ENCODE results near the gene CCDC32.
A peak's percentile ranks its signal among the peaks of the same experiment; 100 is the strongest.

CCDC32 gene

DNA sequence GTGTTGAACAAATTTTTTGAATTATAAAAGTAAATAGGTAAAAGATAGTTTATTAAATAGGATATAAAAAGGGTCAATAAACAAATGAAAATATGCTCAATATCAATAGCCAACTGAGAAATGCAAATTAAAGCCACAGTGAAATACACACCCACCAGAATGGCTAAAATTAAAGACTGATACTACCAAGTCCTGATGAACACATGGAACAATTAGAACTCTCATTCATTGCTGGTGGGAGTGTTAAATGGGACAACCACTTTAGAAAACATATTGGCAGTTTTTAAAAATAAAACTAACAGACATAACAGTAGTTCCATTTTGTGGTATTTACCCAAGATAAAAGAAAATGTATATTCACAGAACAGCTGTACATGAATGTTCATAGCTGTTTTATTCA, 41.2 kb downstream of the CCDC32 start:
- Histone ChIP-seq H3K4me1 (no peaks in the 10 kb centered on the region), H3K27me3 (ENCODE audit: low read depth) (0 out of 2 replicates have a peak, but pooled peaks cover 6% of the 10 kb centered on the region), H3K36me3 (replicated peaks) (no peaks in the 10 kb centered on the region), H3K9me3 (no peaks in the 10 kb centered on the region), H3K4me3 (no peak overlapping the region)
- in situ Hi-C loops (cut with MboI; ENCODE audit: low sequenced_read_pairs) = no loop called here
- no peak for DNase-seq (ENCODE audit: low spot score in 2 of 2)

DNA sequence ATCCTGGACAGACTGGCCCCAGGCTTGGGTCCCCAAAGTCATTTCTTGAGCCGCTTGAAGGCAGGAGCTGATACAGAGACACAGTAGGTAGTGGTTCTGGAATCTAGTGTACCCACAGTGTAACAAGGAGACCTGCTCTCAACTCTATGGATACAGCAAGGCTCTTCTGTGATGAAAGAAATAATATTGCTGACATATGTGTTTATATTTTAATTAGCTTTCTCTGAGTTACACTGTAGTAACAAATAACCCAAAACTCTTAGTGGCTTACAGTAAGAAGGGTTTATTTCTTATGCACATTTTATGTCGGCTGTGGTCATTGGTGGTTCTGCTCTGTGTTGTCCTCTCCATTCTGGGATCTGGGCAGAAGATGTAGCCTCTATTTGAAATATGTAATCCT, 48.5 kb downstream of the CCDC32 start:
- H3K36me3 ChIP-seq (replicated peaks) = no peaks in the 10 kb centered on the region
- H3K9me3 ChIP-seq = no peaks in the 10 kb centered on the region
- DNase-seq (ENCODE audit: low spot score in 2 of 2) = no peak
- H3K4me1 ChIP-seq = no peaks in the 10 kb centered on the region
- H3K4me3 ChIP-seq = no peak overlapping the region
- in situ Hi-C loops (cut with MboI; ENCODE audit: low sequenced_read_pairs) = no loop called here
- H3K27me3 ChIP-seq (ENCODE audit: low read depth) = 0 out of 2 replicates have a peak, but pooled peaks cover 2% of the 10 kb centered on the region

DNA sequence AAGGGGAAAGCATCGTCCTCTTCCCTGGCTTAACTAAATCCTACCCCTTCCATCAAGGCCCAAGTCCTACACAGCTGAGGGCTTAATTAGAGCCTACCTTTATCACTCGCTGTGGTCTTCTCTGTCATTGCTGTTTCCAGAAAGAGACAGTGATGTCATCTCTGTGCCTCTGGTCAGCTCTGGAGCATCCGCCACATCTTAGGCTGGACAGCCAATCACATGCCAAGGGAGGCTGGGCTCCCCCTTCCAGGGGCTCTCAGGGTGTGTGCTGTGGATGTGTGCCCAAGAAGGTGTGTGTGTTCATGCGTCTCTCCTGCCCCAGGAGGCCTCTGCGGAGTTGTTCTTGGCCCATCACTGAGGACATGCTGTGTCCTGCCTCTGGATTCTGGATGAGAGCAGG, 51.2 kb downstream of the CCDC32 start:
- Histone ChIP-seq H3K4me1 (no peaks in the 10 kb centered on the region), H3K4me3 (no peak overlapping the region), H3K36me3 (replicated peaks) (no peaks in the 10 kb centered on the region), H3K9me3 (no peaks in the 10 kb centered on the region), H3K27me3 (ENCODE audit: low read depth) (no peaks in the 10 kb centered on the region)
- in situ Hi-C loops (cut with MboI; ENCODE audit: low sequenced_read_pairs) = no loop called here
- no peak for DNase-seq (ENCODE audit: low spot score in 2 of 2)

DNA sequence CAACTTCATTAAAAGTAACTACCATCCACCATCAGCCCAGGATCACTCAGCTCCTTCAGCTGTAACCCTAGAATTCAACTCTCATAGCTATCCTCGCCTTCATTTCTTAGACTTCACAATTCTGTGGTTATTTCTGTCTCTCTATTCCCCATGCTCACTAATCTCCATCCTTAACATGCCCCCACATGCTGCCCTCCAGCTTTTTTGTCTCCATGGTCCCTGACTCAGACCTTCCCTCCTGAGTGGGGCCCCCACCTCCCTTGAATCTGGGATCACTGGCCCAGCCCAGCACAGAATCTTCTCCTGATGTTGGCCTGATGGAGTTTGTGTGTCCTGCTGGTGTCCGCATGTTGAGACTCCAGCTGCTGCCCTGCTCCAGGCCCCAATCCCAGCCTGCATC, 52.4 kb downstream of the CCDC32 start:
- H3K36me3 ChIP-seq (replicated peaks) = no peaks in the 10 kb centered on the region
- in situ Hi-C loops (cut with MboI; ENCODE audit: low sequenced_read_pairs) = no loop called here
- no peak for DNase-seq (ENCODE audit: low spot score in 2 of 2)
- no peaks in the 10 kb centered on the region for H3K27me3 ChIP-seq (ENCODE audit: low read depth)
- H3K4me1 ChIP-seq = no peaks in the 10 kb centered on the region; the same call in 1 of the 2 replicates
- no peaks in the 10 kb centered on the region for H3K9me3 ChIP-seq
- H3K4me3 ChIP-seq = no peak overlapping the region

DNA sequence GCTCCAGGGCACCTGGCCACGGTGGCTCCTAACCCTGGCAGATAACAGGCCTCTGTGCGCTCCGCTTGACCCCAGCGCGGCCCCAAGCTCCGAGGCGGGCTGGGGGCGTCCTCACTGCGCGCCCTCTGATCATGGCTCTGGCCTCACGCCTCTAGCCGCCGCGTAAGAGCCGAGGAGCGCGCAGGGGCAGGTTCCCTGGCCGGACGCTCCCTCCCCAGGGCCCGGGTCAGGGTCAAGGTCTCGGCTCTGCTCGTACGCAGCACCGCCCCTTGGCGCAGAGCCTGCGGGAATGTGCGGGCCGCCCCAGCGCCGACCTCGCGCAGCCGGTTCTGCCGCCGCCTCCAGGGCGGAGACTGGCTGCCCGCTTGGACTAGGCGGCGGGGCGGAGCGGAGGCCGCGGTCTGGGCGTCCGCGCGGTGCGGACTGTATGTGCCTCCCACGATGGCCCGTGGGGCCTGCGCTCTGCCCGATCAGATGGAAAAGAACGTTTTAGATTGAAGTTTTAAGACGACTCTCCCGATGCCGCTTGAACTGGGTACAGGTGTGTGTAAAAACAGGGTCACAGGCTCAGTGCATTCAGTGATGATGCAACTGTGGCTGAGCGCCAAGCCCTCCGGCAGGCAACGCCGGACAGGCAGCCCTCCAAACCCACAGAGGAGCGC, 53.2 kb downstream of the CCDC32 start:
- in situ Hi-C loops (cut with MboI; ENCODE audit: low sequenced_read_pairs) = no loop called here
- Histone ChIP-seq H3K36me3 (replicated peaks) (no peaks in the 10 kb centered on the region), H3K4me3 (no peak overlapping the region), H3K9me3 (no peaks in the 10 kb centered on the region), H3K27me3 (ENCODE audit: low read depth) (no peaks in the 10 kb centered on the region), H3K4me1 (peaks cover 3% of the 10 kb centered on the region)
- DNase-seq (ENCODE audit: low spot score in 2 of 2) = no peak

DNA sequence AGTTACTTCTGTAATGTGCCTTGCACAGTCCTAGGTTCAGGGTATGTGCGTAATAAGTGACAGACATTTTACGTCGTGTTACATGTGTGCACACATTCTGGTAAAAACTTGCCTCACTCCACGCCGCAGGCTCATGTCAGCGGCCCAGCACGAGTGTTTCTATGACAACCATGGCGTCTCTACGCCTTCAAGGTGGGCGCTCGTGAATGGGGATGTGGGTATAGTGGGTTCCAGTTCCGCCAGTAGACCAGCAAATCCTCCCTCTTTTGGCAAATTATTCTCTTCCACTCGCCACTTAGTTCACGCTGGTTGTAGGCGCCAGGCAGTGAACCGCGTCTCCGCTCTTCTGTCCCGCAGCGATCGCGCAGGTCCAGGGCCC, 53.8 kb downstream of the CCDC32 start:
- Histone ChIP-seq H3K36me3 (replicated peaks) (no peaks in the 10 kb centered on the region), H3K4me3 (no peak overlapping the region), H3K27me3 (ENCODE audit: low read depth) (no peaks in the 10 kb centered on the region), H3K4me1 (peaks cover 5% of the 10 kb centered on the region), H3K9me3 (no peaks in the 10 kb centered on the region)
- no peak for DNase-seq (ENCODE audit: low spot score in 2 of 2)
- in situ Hi-C loops (cut with MboI; ENCODE audit: low sequenced_read_pairs) = no loop called here

DNA sequence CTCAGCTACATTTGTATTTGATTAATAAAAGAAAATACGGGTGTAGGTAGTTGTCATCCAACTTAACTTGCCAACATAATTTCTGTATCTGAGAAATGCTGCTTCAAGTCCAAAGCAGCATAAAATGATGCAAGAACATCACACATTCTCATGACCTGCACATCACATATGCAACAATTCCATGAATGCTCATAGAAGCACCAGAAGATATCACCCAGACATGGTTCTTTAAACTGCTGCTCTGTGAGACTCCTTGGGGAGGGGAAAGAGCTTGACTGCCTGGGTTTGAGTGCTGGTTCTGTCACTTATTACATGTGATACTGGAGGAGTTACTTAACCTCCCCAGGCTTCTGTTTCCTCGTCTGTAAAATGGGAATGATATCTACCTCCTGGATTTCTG, 54.6 kb downstream of the CCDC32 start:
- H3K27me3 ChIP-seq (ENCODE audit: low read depth) = no peaks in the 10 kb centered on the region
- peaks cover 5% of the 10 kb centered on the region for H3K4me1 ChIP-seq
- no peaks in the 10 kb centered on the region for H3K36me3 ChIP-seq (replicated peaks)
- DNase-seq (ENCODE audit: low spot score in 2 of 2) = no peak
- in situ Hi-C loops (cut with MboI; ENCODE audit: low sequenced_read_pairs) = no loop called here
- no peaks in the 10 kb centered on the region for H3K9me3 ChIP-seq
- H3K4me3 ChIP-seq = no peak overlapping the region

DNA sequence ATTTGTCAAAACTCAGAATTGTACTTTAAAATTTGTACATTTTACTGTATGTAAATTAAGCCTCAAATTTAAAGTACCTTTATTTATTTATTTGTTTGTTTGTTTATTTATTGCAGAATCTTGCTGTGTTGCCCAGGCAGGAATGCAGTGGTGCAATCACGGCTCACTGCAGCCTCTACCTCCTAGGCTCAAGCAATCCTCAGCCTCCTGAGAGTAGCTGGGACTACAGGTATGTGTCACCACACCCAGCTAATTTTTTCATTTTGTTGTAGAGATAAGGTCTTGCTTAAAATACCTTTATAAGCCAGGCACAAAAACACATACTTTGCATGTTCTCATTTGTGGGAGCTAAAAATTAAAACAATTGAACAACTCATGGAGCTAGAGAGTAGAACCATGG, 56.6 kb downstream of the CCDC32 start:
- H3K27me3 ChIP-seq (ENCODE audit: low read depth) = no peaks in the 10 kb centered on the region
- H3K9me3 ChIP-seq = no peaks in the 10 kb centered on the region
- H3K36me3 ChIP-seq (replicated peaks) = no peaks in the 10 kb centered on the region
- H3K4me3 ChIP-seq = no peak overlapping the region
- no peak for DNase-seq (ENCODE audit: low spot score in 2 of 2)
- in situ Hi-C loops (cut with MboI; ENCODE audit: low sequenced_read_pairs) = no loop called here
- peaks cover 5% of the 10 kb centered on the region for H3K4me1 ChIP-seq

DNA sequence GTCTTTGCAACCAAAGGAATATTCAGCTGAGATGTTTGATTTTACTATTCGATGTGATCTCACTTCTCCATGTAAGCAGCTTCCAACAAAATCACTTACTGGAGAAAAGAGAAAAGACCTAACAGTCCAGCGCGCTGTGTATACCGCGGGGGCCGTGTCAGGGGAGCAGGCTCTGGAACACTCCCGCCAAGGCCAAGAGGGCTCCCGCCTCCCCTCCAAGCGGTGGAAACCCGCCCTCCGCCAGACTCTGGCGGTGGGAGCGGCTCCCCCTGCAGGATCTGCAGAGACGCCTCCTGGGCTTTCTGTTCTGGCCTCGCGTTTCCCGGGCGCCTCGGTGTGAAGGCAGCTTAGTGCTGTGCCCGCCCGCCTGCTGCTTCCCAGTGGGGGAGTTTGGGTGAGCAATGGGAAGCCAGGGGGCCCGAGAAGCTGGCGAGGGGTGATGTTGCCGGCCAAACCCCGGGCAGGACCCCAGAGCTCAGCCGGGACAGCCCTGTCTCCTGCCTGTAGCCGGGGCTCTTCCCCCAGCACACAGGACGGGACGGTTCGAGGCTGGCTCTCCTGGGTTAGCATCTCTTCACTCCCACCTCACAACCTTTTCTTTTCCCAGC, 57.8 kb downstream of the CCDC32 start:
- H3K27me3 ChIP-seq (ENCODE audit: low read depth) = no peaks in the 10 kb centered on the region
- no peaks in the 10 kb centered on the region for H3K36me3 ChIP-seq (replicated peaks)
- no peak overlapping the region; the same call in 1 of the 2 replicates for H3K4me3 ChIP-seq
- no peaks in the 10 kb centered on the region for H3K9me3 ChIP-seq
- H3K4me1 ChIP-seq = peaks cover 5% of the 10 kb centered on the region
- in situ Hi-C loops (cut with MboI; ENCODE audit: low sequenced_read_pairs) = no loop called here
- peak; percentile 83 to 93 for DNase-seq (ENCODE audit: low spot score in 2 of 2)

Data from HAP-1 (cell line).